CD4-positive, alpha-beta T cell treated with Interleukin-15 for 4 hours (primary cell): ENCODE data around the gene ERFE.

Experiments used
- DNase-seq: peaks from one replicate; pipeline ENCODE4 v3.0.0-alpha.2; 2020; ENCODE audit warnings: low spot score

Gene ERFE

DNA sequence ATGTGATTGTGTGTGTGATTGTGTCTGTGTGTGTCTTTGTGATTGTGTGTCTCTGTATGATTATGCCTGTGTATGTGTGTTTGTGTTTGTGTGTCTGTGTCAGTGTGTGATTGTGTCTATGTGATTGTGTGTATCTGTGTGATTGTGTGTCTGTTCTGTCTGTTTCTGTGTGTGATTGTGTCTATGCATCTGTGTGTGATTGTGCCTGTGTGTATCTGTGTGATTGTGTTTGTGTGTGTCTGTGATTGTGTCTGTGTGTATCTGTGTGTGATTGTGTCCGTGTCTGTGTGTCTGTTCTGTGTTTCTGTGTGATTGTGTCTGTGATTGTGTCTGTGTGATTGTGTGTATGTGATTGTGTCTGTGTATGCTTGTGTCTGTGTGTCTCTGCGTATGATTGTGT, 32.4 kb upstream of the ERFE start:
- DNase-seq, result no peak

DNA sequence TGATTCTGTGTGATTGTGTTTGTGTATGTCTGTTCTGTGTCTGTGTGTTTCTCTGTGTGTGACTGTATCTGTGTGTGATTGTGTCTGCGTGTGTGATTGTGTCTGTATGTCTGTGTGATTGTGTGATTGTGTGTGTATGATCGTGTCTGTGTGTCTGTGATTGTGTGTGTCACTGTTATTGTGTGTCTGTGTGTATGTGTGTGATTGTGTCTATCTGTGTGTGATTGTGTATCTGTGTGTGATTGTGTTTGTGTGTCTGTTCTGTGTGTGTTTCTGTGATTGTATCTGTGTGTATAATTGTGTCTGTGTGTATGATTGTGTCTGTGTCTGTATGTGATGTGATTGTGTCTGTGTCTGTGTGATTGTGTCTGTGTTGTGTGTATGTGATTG, 32.0 kb upstream of the ERFE start:
- DNase-seq, result no peak

DNA sequence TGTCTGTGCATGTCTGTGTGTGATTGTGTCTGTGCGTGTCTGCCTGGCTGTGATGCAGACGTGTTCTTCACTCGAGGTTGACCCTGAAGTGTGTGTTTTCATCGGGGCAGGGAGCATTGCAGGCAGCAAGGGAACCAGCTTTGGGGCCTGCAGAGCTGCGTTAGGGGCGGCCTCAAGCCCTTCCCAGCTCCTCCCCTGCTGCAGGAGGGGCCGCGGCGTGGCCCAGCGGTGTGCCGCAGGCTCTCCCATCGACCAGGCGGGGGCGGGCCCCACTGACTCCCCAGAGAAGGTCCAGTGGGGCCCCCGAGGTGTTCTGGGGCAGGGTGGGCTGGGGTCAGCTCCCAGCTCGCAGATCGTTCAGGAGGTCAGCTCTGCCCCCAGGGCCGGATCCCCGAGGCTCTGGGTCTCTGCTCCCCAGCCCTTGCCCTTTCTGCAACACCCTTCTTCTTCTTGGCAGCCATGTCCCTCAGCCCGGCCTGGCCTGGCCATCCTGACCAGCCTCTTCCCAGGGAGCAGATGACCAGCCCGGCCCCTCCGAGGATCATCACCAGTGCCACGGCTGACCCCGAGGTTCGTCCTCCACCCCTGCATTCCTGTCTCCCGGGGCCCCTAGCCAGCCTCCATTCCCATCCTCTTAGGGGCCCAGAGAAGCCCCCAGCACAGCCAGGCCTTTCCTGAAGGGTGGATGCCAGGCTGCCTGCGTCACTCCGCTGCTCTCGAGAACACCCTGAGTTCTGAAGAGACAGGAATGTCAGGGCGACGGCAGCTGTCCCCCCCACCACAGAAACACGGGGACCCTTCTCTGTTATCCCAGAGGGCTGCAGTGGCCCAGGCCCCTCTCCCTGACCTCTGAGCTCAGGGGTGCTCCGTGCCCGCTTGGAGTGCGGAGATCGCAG, 31.4 kb upstream of the ERFE start:
- no peak for DNase-seq

DNA sequence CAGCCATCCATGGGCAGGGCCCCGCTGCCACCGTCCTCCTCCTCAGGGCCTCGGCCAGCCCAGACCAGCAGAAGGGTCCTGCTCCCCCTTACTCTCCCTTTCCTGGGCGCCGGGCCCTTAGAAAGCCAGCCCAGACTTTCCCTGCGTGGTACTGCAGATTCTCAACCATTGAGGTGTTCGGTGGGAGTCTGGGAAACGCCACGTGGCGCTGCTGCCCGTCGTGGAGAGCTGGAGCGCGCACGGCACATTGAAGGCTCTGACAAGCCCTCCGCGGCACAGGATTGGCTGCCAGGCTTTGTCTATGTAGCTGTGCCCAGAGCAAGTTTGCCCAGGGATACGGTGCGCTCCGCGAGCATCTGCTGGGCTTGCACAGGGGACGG, 30.7 kb upstream of the ERFE start:
- no peak for DNase-seq

DNA sequence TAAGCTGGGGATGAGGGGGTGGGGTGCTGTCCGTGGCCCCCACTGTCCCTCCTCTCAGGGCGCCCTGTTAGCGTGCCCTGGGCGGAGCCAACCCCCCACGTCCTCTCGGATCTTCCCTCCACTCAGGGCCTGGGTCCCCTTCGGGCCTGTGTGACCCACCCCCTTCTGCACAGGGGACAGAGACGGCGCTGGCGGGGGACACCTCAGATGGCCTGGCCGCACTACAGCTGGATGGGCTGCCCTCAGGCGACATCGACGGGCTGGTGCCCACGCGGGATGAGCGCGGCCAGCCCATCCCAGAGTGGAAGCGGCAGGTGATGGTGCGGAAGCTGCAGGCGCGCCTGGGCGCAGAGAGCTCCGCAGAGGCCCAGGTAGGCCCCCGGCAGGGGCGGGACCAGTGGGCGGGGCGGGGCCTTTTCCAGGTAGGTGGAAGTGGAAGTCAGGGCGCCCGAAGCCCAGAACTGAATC, 30.2 kb upstream of the ERFE start:
- no peak for DNase-seq

DNA sequence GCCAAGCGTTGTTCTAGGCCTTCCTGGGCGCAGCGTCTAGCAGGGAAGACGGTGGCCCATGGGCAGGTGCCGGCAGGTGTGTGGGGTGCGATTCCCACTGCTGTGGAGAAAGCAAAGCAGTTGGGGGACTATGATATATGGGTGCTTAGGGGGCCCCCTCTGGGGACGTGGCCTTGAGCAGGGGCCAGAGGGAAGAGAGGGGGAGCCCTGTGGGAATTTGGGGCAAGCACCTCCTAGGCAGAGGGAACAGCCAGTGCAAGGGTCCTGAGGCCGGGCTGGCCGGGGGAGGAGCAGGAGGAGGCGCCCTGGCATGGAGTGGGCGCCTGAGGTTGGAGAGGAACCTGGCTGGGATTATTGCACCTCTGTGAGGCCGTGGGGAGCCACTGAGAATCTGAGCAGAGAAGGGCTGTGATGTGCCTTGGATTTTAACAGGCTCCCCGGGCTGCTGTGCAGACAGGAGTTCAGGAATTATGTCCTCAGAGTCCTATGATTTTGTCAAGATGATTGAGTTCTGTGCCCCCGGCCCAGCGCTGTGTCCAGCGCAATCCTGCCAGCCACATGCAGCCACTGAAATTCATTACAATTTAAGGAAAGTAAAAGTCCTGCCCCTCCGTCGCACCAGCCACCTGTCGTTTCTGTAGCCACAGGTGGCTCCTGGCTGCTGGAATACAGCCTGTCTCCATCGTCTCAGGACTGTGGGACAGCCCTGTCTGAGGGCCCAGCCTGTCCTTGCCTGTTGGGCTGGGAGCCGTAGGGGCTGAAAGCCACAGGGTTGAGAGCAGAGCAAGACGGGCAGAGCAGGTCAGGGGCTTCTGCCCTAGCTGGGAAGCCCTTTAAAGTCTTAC, 29.4 kb upstream of the ERFE start:
- no peak for DNase-seq

DNA sequence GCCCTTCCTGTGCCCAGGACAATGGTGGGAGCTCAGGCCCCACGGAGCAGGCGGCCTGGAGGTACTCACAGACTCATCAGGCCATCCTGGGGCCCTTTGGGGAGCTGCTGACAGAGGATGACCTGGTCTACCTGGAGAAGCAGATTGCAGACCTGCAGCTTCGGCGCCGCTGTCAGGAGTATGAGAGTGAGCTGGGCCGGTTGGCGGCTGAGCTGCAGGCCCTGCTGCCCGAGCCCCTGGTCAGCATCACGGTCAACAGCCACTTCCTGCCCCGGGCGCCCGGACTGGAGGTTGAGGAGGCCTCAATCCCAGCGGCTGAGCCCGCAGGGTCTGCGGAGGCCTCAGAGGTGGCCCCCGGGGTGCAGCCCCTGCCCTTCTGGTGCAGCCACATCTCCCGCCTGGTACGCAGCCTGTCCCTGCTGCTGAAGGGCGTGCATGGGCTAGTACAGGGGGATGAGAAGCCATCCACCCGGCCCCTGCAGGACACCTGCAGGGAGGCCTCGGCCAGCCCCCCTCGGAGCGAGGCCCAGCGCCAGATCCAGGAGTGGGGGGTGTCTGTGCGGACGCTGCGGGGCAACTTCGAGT, 28.6 kb upstream of the ERFE start:
- DNase-seq, result no peak

DNA sequence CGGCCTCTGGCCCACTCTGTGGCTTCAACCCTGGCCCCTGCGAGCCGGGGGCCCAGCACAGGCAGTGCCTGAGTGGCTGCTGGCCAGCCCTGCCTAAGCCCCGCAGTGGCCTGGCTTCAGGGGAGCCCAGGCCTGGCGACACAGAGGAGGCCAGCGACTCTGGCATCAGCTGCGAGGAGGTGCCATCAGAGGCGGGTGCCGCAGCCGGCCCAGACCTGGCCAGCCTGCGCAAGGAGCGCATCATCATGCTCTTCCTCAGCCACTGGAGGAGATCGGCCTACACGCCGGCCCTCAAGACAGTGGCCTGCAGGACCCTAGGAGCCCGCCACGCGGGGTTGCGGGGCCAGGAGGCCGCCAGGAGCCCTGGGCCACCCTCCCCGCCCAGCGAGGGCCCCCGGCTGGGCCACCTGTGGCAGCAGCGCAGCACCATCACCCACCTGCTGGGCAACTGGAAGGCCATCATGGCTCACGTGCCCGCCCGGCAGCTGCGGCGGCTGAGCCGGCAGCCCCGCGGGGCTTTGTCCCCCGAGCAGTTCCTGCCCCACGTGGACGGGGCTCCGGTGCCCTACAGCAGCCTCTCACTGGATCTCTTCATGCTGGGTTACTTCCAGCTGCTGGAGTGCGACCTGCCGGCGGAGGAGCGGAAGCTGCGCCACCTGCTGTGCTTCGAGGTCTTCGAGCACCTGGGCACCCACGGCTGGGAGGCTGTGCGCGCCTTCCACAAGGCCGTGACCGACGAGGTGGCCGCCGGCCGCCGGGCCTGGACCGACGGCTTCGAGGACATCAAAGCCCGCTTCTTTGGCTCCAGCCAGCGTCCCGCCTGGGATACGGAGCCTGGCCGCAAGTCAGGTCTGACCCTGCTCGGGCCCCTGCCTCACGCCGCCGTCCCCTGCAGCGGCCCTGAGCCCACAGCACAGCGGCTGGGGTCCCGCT, 27.8 kb upstream of the ERFE start:
- DNase-seq, result no peak

DNA sequence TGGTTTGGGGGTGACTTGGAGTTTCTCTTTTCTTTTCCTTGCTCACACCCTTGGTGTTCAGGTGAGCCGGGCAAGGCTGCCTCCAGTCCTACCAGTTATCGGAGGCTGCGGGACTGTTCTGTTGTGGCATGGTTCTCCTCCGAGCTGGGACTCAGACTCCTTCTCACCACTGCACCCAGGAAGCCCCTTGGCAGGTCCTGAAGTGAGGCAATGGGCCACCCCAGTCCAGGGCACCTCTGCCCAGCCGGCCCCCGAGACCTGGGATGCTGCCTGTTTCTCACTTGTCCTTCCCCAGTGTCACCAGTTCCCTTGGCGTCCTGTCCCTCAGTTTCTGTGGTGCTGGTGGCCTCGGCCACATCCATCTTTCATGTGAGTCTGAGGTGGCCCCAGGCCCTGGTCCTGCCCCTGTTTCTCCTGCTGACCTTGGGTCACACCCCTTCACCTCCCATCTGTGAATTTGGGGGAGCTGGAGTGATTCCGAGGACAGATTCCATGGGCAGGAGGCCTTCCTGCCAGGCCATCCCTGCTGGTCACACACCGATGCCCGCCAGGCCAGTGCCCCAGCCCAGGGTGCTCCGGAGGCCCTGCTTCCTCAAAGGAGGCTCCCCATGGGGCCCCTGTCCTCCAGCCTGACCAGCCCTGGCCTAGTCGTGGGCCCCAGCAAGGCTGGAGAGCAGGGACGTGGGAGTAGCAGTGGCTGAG, 26.9 kb upstream of the ERFE start:
- no peak for DNase-seq

DNA sequence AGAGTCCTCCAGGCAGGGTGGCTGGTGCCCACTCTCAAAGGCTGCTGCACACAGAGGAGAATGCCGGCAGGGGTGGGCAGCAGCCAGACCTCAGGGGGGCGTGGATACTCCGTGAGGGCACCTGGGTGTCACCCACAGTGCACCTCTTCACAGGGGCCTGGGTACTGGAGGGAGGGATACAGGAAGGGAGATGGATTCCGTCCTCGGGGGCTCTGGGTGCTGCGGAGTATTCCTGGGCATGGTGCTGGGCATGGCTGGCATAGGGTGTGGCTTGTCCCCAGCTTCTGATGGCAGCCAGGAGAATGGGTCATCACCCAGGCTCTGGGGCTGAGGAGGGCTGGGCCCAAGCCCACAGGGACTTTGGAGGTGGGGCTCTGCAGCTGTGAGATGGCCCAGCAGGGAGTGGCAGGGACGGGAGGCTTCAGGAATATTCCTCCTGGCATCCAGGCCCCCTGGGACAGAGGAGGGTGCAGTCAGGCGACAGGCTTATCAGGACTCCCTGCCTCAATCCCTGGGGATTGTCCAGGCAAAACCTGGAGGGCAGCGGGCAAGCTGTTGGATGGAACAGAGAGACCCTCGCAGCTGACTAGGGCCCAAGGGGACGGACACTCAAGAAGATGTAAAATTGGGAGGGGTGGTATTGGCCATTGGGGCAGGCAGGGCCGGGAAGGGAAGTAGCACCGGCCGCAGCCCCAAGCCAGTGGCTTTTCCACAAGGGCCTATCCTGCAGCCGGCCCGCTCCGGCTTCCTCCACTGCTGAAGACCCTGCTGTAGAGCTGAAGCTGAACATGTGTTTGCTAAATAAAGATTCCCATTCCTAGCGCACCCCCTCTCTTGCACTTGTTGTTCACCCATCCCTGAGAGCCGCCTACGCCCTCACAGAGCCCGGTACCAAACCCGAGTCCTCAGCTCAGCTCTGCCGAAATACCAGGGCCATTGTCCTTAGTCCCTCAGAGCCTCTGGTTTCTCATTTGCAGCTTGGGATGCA, 26.0 kb upstream of the ERFE start:
- no peak for DNase-seq

DNA sequence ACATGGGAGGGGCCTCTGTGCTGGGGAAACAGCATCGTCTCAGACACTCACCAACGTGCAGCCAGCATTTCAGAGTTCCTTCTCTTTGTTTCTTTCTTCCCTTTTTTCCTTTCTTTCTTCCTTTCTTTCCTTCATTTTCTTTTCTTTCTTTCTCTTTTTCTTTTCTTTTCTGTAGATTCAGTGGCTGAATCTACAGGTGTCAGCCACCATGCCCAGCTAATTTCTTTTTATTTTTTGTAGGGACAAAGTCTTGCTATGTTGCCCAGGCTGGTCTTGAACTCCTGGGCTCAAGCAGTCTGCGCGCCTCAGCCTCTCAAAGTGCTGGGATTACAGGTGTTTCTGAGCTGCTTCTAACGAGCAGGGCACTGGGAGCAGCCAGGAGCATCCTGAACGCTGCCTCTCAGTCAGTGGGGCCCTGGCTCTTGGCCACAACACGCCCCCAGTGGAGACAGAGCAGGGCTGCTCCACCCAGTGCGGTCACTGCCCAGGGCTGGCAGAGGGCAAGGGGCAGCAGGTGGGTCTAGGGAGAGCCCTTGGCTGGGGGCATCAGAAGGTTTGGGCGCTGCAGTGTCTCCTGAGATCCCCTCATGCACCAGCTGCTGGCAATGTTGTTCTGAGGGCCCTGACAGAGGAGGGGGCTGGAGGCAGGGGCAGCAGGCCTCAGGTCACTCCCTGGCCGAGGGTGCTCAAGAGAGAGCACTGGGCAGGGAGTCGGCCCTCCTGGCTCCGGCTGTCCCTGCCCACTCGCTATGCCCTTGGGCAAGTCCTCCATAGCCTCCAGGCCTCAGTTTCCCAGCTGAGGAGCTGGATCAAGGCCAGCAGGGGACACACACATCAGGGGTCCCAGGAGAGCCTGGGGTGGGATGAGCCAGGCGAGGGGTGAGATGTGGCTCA, 25.0 kb upstream of the ERFE start:
- no peak for DNase-seq

DNA sequence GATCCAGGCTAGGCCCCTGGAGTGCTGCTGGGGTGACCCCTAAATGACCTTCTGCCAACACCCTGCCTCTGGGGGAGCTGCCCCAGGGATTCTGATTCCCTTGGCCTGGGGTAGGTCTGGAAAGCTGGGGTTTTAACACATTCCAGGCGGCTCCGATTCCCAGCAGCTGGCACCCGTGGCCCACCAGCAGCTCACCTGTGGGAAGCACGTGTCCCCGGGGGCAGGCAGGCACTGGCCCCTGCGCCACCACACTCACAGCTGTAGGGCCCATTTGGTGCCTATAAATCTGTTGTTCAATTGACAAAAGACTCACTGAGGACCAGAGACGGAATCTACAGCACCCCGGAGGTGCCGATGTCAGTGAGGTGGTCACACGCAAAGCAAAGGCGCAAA, 24.4 kb upstream of the ERFE start:
- no peak for DNase-seq

DNA sequence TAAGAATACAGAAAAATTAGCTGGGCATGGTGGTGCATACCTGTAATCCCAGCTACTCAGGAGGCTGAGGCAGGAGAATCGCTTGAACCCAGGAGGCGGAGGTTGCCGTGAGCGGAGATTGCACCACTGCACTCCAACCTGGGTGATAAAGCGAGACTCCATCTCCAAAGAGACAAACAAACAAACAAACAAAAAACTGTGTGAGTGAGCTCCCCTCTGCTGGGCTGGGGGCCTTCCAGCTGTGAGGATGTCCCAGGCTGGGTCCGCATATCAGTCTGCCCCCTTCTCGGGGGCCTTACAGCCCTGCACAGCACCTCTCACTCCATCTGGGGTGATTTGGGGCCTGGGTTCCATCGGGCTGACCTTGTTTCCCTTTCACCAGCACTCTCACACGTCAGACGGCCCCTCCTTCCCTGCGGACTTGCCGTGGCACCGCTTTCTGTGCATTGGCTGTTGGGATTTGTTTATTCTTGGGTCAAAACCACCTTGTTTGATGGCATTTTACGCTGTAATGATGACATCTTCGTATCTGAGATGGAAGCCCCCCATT, 23.1 kb upstream of the ERFE start:
- no peak for DNase-seq

DNA sequence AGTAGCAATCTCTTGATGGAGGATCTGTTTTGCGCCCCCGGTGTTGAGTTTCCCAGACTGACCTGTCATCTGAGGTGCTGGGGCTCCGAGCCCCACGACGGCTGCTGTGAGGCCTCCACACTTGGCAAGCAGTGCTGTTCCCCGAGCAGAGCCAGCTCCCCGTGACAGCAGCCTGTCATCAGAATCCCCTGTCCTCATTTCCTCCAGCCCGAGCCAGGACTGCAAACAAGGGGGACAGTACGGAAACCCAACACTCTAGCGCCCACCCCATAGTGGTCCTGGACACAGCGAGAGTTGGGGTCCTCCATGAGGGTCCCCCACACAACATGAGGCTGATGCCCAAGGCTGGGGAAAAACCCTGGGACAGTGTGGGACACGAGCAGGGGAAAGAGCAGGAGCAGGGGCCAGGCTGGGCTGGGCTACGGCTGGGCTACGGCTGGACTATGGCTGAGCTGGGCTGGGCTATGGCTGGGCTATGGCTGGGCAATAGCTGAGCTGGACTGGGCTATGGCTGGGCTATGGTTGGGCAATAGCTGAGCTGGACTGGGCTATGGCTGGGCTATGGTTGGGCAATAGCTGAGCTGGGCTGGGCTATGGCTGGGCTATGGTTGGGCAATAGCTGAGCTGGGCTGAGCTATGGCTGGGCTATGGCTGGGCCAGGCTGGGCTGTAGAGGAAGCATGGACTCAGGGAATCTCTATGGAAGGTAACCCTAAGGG, 21.8 kb upstream of the ERFE start:
- DNase-seq, result no peak

DNA sequence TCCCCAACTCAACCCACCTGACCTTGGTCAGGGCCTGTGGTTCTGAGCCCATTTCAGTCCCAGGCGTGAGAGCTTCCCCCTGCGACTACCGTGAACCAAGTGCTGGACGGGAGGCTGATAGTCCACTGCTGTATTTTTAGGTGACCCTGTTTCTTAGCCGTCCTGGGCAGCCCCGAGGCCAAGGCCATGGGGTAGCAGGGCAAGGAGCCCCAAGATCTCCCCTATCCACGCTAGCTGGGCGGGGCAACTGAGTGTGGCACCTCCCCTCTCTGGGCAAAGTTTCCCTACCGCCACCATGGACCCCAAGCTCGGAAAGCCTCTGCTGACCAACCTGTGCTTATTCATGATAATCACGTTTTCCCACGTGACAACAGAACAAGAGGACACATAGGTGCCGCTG, 20.9 kb upstream of the ERFE start:
- no peak for DNase-seq

DNA sequence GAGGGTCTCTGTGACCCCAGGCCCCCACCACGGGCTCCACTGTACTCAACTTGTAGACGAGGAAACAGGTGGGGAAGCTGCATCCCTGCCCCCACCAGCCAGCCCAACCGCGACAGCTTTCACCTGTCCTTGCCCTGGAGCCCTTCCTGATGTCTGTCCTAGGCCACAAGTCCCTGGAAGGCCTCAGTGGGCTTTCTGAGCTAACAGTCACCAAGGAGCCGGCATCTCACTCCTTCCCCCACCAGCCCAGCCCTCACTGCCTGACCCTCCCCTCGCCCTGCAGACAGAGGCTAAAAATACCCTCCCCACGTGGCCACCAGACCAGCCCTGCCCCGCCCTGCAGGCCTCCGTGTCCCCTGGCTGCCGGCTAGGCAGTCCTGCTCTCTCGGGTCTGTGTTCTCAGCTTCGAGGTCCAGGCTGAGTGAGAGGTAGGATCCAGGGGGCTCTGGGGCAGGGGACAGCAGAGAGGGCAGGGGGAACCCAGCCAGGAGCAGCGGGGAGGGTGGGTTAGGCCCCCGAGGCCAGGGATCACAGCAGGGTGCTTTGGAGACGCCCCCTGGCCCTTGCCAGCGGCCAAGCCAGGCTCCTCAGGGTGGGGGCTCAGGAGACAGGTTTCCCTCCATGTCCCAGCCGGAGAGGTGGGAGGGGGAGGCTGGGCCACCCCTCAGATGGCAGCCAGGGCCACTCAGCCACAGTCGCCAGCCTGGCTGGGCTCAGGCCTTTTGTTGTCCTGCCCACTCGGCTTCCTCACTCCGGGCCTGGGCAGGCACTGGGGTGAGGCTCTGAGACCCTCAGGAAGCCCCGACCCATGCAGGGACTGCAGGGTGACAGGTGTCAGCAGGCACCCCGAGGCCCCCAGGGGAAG, 20.2 kb upstream of the ERFE start, which contains the start of gene KLHL30:
Gene KLHL30 (plus strand): TSS at position 338 of the 865 bp plus-strand sequence. CDS start 2,087 bp downstream, outside the sequence.
- no peak for DNase-seq
